Ishikawa (cell line): ENCODE data around the gene METTL27.

Experiments used
- CEBPB ChIP-seq: IDR thresholded peaks from 2 replicates; pipeline ENCODE4 v1.6.1; 2012
- CREB1 ChIP-seq: IDR thresholded peaks from 2 replicates; pipeline ENCODE4 v1.6.1; 2012; ENCODE audit warnings: low read depth
- EGR1 ChIP-seq: IDR thresholded peaks from 2 replicates; pipeline ENCODE4 v1.6.1; 2012
- EP300 ChIP-seq: IDR thresholded peaks from 2 replicates; pipeline ENCODE4 v1.6.1; 2012; ENCODE audit warnings: borderline replicate concordance
- NFIC ChIP-seq: IDR thresholded peaks from 2 replicates; pipeline ENCODE4 v1.6.1; 2012
- RAD21 ChIP-seq: IDR thresholded peaks from 2 replicates; pipeline ENCODE4 v1.6.1; 2012; ENCODE audit warnings: low read depth
- TAF1 ChIP-seq: IDR thresholded peaks from 2 replicates; pipeline ENCODE4 v1.6.1; 2012; ENCODE audit warnings: low read depth, mild to moderate bottlenecking
- TCF12 ChIP-seq: IDR thresholded peaks from 2 replicates; pipeline ENCODE4 v1.6.1; 2012; ENCODE audit warnings: low read depth
- TEAD4 ChIP-seq: IDR thresholded peaks from 2 replicates; pipeline ENCODE4 v1.6.1; 2012
- USF1 ChIP-seq: IDR thresholded peaks from 2 replicates; pipeline ENCODE4 v1.6.1; 2012
- YY1 ChIP-seq: IDR thresholded peaks from 2 replicates; pipeline ENCODE4 v1.6.1; 2012; ENCODE audit warnings: low read depth
- ZBTB7A ChIP-seq: IDR thresholded peaks from 2 replicates; pipeline ENCODE4 v1.6.1; 2012; ENCODE audit warnings: low read depth
- TF ChIP-seq, protein P1 (sequence below): IDR thresholded peaks from 2 replicates; pipeline ENCODE4 v1.6.1; 2012; ENCODE audit warnings: low read depth, mild to moderate bottlenecking
- TF ChIP-seq, protein P2 (sequence below): IDR thresholded peaks from 2 replicates; pipeline ENCODE4 v1.6.1; 2012

METTL27 gene

GRCh38 chr7:73810998-73811360 is 31.3 kb downstream of the METTL27 start:
- no peak for TF ChIP-seq NFIC
- no peak for TF ChIP-seq EGR1

DNA sequence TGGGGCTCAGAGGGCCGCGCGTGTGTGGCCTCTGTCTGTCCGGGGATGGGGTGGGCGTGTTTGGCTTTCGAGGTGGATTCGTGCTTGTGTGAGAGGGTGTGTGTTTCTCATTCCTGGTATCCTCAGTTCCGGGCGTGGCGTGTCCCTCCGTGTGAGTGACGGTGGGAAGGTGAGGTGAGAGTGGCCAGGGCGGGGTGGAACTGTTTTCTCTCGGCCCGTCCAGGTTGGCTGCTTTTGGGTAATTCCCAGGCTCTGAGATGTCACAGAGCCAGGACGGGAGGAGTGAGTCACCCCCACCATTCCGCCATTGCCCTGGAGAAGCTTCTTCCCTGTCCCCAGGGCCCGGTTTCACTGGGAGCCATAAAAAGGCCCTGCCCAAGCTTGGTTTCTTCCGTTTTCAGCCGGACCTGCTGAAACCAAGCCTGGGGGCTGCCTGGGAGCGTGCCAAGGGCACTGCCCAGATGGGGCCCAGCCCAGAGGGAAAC is 32.8 kb downstream of the METTL27 start:
- TF ChIP-seq CREB1 (no peak), YY1 (peak; percentile 55; the same call in 1 of the 2 replicates), NFIC (no peak)
- TF ChIP-seq, protein P1, sequence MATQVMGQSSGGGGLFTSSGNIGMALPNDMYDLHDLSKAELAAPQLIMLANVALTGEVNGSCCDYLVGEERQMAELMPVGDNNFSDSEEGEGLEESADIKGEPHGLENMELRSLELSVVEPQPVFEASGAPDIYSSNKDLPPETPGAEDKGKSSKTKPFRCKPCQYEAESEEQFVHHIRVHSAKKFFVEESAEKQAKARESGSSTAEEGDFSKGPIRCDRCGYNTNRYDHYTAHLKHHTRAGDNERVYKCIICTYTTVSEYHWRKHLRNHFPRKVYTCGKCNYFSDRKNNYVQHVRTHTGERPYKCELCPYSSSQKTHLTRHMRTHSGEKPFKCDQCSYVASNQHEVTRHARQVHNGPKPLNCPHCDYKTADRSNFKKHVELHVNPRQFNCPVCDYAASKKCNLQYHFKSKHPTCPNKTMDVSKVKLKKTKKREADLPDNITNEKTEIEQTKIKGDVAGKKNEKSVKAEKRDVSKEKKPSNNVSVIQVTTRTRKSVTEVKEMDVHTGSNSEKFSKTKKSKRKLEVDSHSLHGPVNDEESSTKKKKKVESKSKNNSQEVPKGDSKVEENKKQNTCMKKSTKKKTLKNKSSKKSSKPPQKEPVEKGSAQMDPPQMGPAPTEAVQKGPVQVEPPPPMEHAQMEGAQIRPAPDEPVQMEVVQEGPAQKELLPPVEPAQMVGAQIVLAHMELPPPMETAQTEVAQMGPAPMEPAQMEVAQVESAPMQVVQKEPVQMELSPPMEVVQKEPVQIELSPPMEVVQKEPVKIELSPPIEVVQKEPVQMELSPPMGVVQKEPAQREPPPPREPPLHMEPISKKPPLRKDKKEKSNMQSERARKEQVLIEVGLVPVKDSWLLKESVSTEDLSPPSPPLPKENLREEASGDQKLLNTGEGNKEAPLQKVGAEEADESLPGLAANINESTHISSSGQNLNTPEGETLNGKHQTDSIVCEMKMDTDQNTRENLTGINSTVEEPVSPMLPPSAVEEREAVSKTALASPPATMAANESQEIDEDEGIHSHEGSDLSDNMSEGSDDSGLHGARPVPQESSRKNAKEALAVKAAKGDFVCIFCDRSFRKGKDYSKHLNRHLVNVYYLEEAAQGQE, result no peak

GRCh38 chr7:73802459-73802858 is 39.9 kb downstream of the METTL27 start:
- no peak for TF ChIP-seq TEAD4
- no peak for TF ChIP-seq YY1
- TF ChIP-seq CEBPB, result no peak
- no peak for TF ChIP-seq EGR1
- TF ChIP-seq TAF1, result no peak
- TF ChIP-seq ZBTB7A, result no peak
- TF ChIP-seq, protein P1, result no peak

- TF ChIP-seq CREB1, result no peak
- TF ChIP-seq USF1, result no peak
- TF ChIP-seq RAD21, result no peak
- no peak for TF ChIP-seq YY1
- TF ChIP-seq TCF12, result no peak
- TF ChIP-seq EP300, result no peak
- TF ChIP-seq, protein P2, sequence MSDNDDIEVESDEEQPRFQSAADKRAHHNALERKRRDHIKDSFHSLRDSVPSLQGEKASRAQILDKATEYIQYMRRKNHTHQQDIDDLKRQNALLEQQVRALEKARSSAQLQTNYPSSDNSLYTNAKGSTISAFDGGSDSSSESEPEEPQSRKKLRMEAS, result no peak
- no peak for TF ChIP-seq NFIC
- no peak for TF ChIP-seq CEBPB
- TF ChIP-seq TAF1, result no peak
- no peak for TF ChIP-seq ZBTB7A
- TF ChIP-seq, protein P1, result no peak
Observed at GRCh38 chr7:73801577-73801976, 40.7 kb downstream of the METTL27 start.

- no peak for TF ChIP-seq EGR1
- TF ChIP-seq, protein P2, result no peak
- TF ChIP-seq TEAD4, result no peak
- no peak for TF ChIP-seq USF1
- TF ChIP-seq TAF1, result no peak
- no peak for TF ChIP-seq RAD21
- TF ChIP-seq EP300, result no peak
- TF ChIP-seq CEBPB, result no peak
- TF ChIP-seq, protein P1, result no peak
Observed at GRCh38 chr7:73799282-73800141, 42.8 kb downstream of the METTL27 start.
